ENCODE data around the gene KAT5.

Gene KAT5

GRCh38 chr11:65711785-65712632, at the start of gene KAT5:
Gene KAT5 (plus strand): TSS chr11:65712252. CDS start chr11:65712268, 16 bp downstream.
- TF ChIP-seq NFIC (IDR thresholded peaks at IDR 0.05) (peak; percentile 72), REST (IDR thresholded peaks at IDR 0.05; ENCODE audit: low read depth) (no peak), TCF12 (IDR thresholded peaks at IDR 0.05; ENCODE audit: low read depth) (peak; percentile 65; the same call in 1 of the 2 replicates), USF1 (IDR thresholded peaks at IDR 0.05) (peak; percentile 100), CEBPB (IDR thresholded peaks at IDR 0.05) (no peak), FOXM1 (IDR thresholded peaks at IDR 0.05; ENCODE audit: borderline replicate concordance, low read depth) (peak; percentile 32; the same call in 1 of the 2 replicates), CREB1 (IDR thresholded peaks at IDR 0.05; ENCODE audit: low read depth) (peak; percentile 90), TAF1 (IDR thresholded peaks at IDR 0.05; ENCODE audit: low read depth) (peak; percentile 96), ZBTB7A (IDR thresholded peaks at IDR 0.05; ENCODE audit: low read depth) (no peak), EP300 (IDR thresholded peaks at IDR 0.05; ENCODE audit: borderline replicate concordance) (peak; percentile 19; the same call in 1 of the 2 replicates), RAD21 (IDR thresholded peaks at IDR 0.05; ENCODE audit: low read depth) (peak; percentile 95), EGR1 (IDR thresholded peaks at IDR 0.05) (no peak), YY1 (IDR thresholded peaks at IDR 0.05; ENCODE audit: low read depth) (peak; percentile 94)
- TF ChIP-seq, protein P1, sequence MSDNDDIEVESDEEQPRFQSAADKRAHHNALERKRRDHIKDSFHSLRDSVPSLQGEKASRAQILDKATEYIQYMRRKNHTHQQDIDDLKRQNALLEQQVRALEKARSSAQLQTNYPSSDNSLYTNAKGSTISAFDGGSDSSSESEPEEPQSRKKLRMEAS (IDR thresholded peaks at IDR 0.05), result peak; percentile 95

DNA sequence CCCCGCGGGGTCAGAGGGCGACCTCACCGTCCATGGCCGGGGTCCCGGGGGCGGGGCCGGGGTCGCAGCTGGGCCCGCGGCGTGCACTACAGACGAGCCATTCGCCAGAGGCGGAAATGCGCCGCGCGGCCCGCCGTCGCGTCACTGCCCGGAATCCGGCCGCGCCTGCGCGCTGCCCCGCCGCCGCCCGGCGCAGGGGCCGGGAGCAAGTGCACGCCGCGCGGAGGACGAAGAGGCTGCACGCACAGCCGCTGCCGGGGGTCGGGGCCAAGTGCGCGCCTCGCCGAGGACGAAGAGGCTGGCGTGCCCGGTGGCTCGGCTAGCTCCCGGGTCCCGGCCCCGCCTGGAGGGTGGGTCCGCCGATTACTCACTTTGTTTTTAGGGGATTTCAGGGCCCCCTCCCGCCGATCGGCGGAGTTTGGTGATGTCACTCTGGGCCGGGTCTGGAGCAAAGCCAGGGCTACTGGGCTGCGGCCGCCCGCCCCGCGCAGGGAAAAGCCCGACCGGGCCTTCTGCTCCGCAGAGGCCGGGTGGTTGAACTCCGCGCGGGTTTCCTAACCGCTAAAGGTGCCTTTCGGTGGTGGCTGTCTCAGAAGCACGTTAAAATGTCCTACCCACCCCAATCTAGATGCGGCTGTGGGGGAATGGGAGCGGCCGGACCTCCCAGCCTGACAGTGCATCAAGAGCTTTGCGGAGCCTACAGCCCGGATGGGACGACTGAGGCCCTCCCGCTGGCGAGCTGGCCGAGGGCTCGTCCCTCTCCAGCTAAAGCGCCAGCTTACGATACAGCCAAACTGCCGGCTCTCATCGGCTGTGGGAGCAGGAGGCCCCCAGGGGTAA, 49.0 kb upstream of the KAT5 start, which contains the start of gene RELA:
Gene RELA (minus strand): TSS at position 118 of the 840 bp plus-strand sequence. CDS start 84 bp downstream, at position 34.
- TF ChIP-seq CEBPB (IDR thresholded peaks at IDR 0.05) (no peak), TCF12 (IDR thresholded peaks at IDR 0.05; ENCODE audit: low read depth) (peak; percentile 43; the same call in 1 of the 2 replicates), USF1 (IDR thresholded peaks at IDR 0.05) (no peak), NFIC (IDR thresholded peaks at IDR 0.05) (peak; percentile 92), EP300 (IDR thresholded peaks at IDR 0.05; ENCODE audit: borderline replicate concordance) (no peak), TEAD4 (IDR thresholded peaks at IDR 0.05) (no peak), RAD21 (IDR thresholded peaks at IDR 0.05; ENCODE audit: low read depth) (no peak), REST (IDR thresholded peaks at IDR 0.05; ENCODE audit: low read depth) (no peak), FOXM1 (IDR thresholded peaks at IDR 0.05; ENCODE audit: borderline replicate concordance, low read depth) (no peak; the same call in 1 of the 2 replicates), EGR1 (IDR thresholded peaks at IDR 0.05) (no peak), TAF1 (IDR thresholded peaks at IDR 0.05; ENCODE audit: low read depth) (peak; percentile 65), YY1 (IDR thresholded peaks at IDR 0.05; ENCODE audit: low read depth) (peak; percentile 44; the same call in 1 of the 2 replicates), ZBTB7A (IDR thresholded peaks at IDR 0.05; ENCODE audit: low read depth) (peak; percentile 51), CREB1 (IDR thresholded peaks at IDR 0.05; ENCODE audit: low read depth) (no peak; the same call in 1 of the 2 replicates)
- TF ChIP-seq, protein P1 (IDR thresholded peaks at IDR 0.05), result peak; percentile 49

- TF ChIP-seq ZBTB7A (IDR thresholded peaks at IDR 0.05; ENCODE audit: low read depth), result no peak
- TF ChIP-seq, protein P1 (IDR thresholded peaks at IDR 0.05), result no peak
- TF ChIP-seq RAD21 (IDR thresholded peaks at IDR 0.05; ENCODE audit: low read depth), result no peak
- no peak for TF ChIP-seq EP300 (IDR thresholded peaks at IDR 0.05; ENCODE audit: borderline replicate concordance)
- TF ChIP-seq FOXM1 (IDR thresholded peaks at IDR 0.05; ENCODE audit: borderline replicate concordance, low read depth), result no peak
- TF ChIP-seq CREB1 (IDR thresholded peaks at IDR 0.05; ENCODE audit: low read depth), result no peak
- TF ChIP-seq EGR1 (IDR thresholded peaks at IDR 0.05), result peak; percentile 56; the same call in 1 of the 2 replicates
- TF ChIP-seq CEBPB (IDR thresholded peaks at IDR 0.05), result no peak
- TF ChIP-seq YY1 (IDR thresholded peaks at IDR 0.05; ENCODE audit: low read depth), result no peak
- TF ChIP-seq TCF12 (IDR thresholded peaks at IDR 0.05; ENCODE audit: low read depth), result no peak
- no peak for TF ChIP-seq NFIC (IDR thresholded peaks at IDR 0.05)
- TF ChIP-seq TEAD4 (IDR thresholded peaks at IDR 0.05), result no peak
- no peak for TF ChIP-seq TAF1 (IDR thresholded peaks at IDR 0.05; ENCODE audit: low read depth)
- peak; percentile 62 for TF ChIP-seq USF1 (IDR thresholded peaks at IDR 0.05)
- no peak for TF ChIP-seq REST (IDR thresholded peaks at IDR 0.05; ENCODE audit: low read depth)
Observed at GRCh38 chr11:65663639-65664200, 48.3 kb upstream of the KAT5 start.
